ENCODE data around the gene MYO19. TPM values are rescaled to one million over a fixed set of nuclear protein-coding genes. Genes with fewer than 3 reads are reported as not detected.
A peak's percentile ranks its signal among the peaks of the same experiment; 100 is the strongest.

MYO19 gene
- total and polyA plus RNA-seq, 8 donors, result 16.4 to 46.4 (median 28.3) TPM

DNA sequence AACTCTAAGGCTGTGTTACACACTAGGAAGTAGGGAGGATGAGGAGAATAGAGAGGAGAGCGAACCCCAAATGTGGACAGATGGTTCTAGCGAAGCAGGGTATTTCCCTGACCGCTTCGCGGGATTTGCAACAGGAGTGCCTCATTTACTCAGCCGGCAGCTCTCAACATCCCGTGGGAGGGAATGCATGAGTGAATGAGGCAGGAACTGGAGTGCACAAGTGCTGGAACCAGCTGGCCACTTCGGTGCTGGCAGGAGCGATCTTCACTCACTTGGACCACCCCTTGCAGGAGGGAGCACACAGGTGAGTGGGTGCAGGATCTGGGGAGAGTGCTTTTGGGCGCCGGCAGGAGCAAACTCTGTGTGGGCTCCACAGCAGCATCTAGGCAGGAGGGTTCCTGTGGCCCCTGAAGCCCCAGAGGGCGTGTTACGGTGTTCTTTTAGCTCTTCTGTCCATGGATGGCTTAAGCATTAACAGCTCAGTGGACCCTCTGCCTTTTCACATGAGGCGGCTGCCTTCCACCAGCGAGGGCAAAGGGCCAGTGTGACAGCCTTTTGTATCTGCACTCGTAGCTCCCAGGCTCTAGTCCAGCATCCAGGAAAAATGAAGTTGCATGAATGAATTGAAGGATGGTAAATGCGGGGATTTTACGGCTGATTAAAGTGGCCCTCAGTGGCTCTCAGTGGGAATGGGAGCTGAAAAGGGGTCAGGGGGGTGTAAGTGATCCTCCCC lies 65.6 kb downstream of the MYO19 start:
- DNase-seq (no peak), FAIRE-seq (no peak), ATAC-seq (no peak)
- H3K27me3 ChIP-seq, result no peaks in the 10 kb centered on the region
- H3K4me1 ChIP-seq, result no peaks in the 10 kb centered on the region
- WGBS, 2 donors, result 46 to 64% methylated on average over 18 of the region's 18 CpGs
- H3K27ac ChIP-seq, result no peak overlapping the region
- no peak for TF ChIP-seq CTCF (IDR thresholded peaks at IDR 0.05)
- H3K36me3 ChIP-seq, result no peaks in the 10 kb centered on the region
- intact Hi-C loops (cut with DNase I), result no loop called here
- H3K4me3 ChIP-seq, result no peak overlapping the region
- no peaks in the 10 kb centered on the region for H3K9me3 ChIP-seq

DNA sequence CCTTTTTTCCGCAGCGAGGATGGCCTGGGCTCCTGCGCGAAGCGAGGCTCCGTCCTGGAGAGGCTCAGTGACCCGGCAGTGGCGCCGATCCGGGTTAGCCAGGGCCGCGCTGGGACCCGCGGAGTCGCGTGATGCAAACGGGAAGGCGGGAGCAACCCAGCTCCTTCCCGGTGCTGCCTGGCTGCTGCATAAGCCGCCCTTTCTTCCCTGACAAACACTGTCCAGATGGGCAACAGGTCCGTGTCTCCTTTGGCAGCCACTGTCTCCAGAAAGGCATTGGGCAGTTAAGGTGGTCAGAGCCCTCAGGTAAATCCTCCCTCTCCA lies 69.9 kb downstream of the MYO19 start:
- no peak for ATAC-seq
- no peak for DNase-seq
- 8 to 11% methylated on average over 21 of the region's 21 CpGs for WGBS, 2 donors
- Histone ChIP-seq H3K27me3 (no peaks in the 10 kb centered on the region), H3K4me1 (no peaks in the 10 kb centered on the region), H3K9me3 (no peaks in the 10 kb centered on the region), H3K27ac (no peak overlapping the region), H3K4me3 (no peak overlapping the region), H3K36me3 (no peaks in the 10 kb centered on the region)
- no peak for TF ChIP-seq CTCF (IDR thresholded peaks at IDR 0.05)
- intact Hi-C loops (cut with DNase I), result no loop called here
- FAIRE-seq, result no peak

- FAIRE-seq (no peak), ATAC-seq (peak; percentile 94 to 100 (median 96)), DNase-seq (peak; percentile 31 to 83 (median 70))
- H3K4me3 ChIP-seq, result no peak overlapping the region
- 12% methylated on average over 53 to 54 of the region's 54 CpGs for WGBS, 2 donors
- no peaks in the 10 kb centered on the region for H3K27me3 ChIP-seq
- no peaks in the 10 kb centered on the region for H3K36me3 ChIP-seq
- H3K27ac ChIP-seq, result no peak overlapping the region
- intact Hi-C loops (cut with DNase I), result no loop called here
- no peak for TF ChIP-seq CTCF (IDR thresholded peaks at IDR 0.05)
- no peaks in the 10 kb centered on the region for H3K9me3 ChIP-seq
- no peaks in the 10 kb centered on the region for H3K4me1 ChIP-seq
Observed at GRCh38 chr17:36463916-36464764, 70.5 kb downstream of the MYO19 start.

DNA sequence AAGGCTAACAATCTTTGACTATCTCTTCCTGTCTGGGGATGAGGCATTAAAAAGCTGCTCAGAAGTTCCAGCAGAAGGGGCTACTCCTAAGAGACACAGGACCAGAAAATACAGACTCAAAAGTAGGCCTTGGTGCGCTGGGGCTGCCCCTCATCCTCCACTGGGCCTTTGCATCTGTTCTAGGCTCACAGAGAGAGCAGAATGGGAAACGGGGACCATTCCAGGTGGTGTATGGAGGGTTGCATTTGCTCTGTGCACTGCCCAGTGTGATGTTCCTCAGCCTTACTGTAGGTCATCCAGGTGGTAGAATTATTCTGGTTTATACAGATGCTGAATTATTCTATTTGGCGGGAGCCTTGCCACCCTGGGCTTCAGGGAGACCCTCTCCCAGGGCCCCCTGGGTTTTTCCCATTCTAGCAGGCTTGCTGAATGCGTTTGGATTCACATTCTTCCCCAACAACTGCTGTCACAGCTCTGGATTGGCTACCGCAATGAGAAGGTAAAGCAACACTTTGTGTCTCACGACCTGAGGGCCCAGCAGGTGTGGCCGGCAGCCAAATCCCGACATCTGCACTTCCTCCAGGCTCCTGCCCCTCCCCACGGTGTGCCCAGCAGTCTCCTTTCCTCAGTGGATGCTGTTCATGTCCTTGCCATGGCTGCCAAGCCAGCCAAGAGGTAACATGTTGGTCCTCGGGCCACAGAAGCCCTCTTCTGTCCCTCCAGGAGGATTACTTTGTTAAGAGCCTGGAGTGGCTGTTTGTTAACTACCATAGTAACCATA lies 73.1 kb downstream of the MYO19 start:
- ATAC-seq (no peak), DNase-seq (no peak), FAIRE-seq (no peak)
- 39 to 47% methylated on average over 10 of the region's 10 CpGs for WGBS, 2 donors
- Histone ChIP-seq H3K36me3 (no peaks in the 10 kb centered on the region), H3K4me3 (no peak overlapping the region), H3K9me3 (no peaks in the 10 kb centered on the region), H3K4me1 (no peaks in the 10 kb centered on the region), H3K27me3 (no peaks in the 10 kb centered on the region), H3K27ac (no peak overlapping the region)
- no peak for TF ChIP-seq CTCF (IDR thresholded peaks at IDR 0.05)
- intact Hi-C loops (cut with DNase I), result no loop called here

All from pancreas (tissue), 10 donors.